ENCODE data around the gene ABLIM1. TPM values are rescaled to one million over a fixed set of nuclear protein-coding genes. Genes with fewer than 3 reads are reported as not detected.

The ABLIM1 gene
- 0.58 TPM for total RNA-seq (2013)
- polyA plus RNA-seq (under 1 TPM; 0.33 to 0.91 (median 0.57) TPM), polyA minus RNA-seq (0.28 and 1.4 TPM in 2 replicates), total RNA-seq (0.56 to 5.6 (median 2.0) reads per million in 11 experiments)

GRCh38 chr10:114658175-114658574, at the start of gene ABLIM1:
Gene ABLIM1 (minus strand): TSS chr10:114658275. CDS start chr10:114658200, 75 bp downstream.
- WGBS (ENCODE audit: insufficient coverage) = no CpG with 5 or more reads among the region's 2 CpGs

GRCh38 chr10:114706458-114707055, 48.5 kb upstream of the ABLIM1 start:
- DNase-seq = no peak
- WGBS (ENCODE audit: insufficient coverage) = no CpG with 5 or more reads among the region's 4 CpGs
- Histone ChIP-seq H3K9me3 (replicated peaks in 1 of 2; ENCODE audit: control insufficient read depth in 1 of 2, insufficient read depth in 1 of 2, low read length in 2 of 2) (no peaks in the 10 kb centered on the region), H3K4me3 (replicated peaks in 1 of 3; ENCODE audit: low read depth in 2 of 3, low read length in 3 of 3) (no peak overlapping the region), H3K4me1 (ENCODE audit: control insufficient read depth in 1 of 2, insufficient read depth in 2 of 2, low read length in 2 of 2) (peaks cover 2 to 11% of the 10 kb centered on the region in 2 donors), H3K9ac (ENCODE audit: insufficient read depth, low read length, poor library complexity, severe bottlenecking) (no peak overlapping the region), H4K20me1 (ENCODE audit: insufficient read depth, low read length) (no peaks in the 10 kb centered on the region), H3K4me2 (replicated peaks; ENCODE audit: extremely low read depth, low read length, poor library complexity, severe bottlenecking) (no peak overlapping the region), H2AFZ (ENCODE audit: insufficient read depth, low read depth, low read length, poor library complexity, severe bottlenecking) (no peak overlapping the region), H3K27ac (ENCODE audit: low read depth in 1 of 2, low read length in 2 of 2) (no peak overlapping the region), H3K79me2 (ENCODE audit: insufficient read depth, low read length) (no peaks in the 10 kb centered on the region), H3K36me3 (replicated peaks in 1 of 2; ENCODE audit: control insufficient read depth in 1 of 2, insufficient read depth in 2 of 2, low read length in 2 of 2) (no peaks in the 10 kb centered on the region), H3K27me3 (ENCODE audit: control insufficient read depth in 2 of 2, insufficient read depth in 2 of 2, low read length in 2 of 2) (no peaks in the 10 kb centered on the region)
- no peak overlapping the region for H3K27ac Mint-ChIP-seq
- no peak overlapping the region for H3K4me3 Mint-ChIP-seq
- H3K9me3 Mint-ChIP-seq = no peaks in the 10 kb centered on the region
- no peak for TF ChIP-seq CTCF (IDR thresholded peaks at IDR 0.05)
- intact Hi-C loops (cut with micrococcal nuclease) = no loop called here
- H3K4me1 Mint-ChIP-seq = peaks cover 15% of the 10 kb centered on the region
- peaks cover 0 to 5% (median 0%) of the 10 kb centered on the region in 3 donors for H3K27me3 Mint-ChIP-seq (ENCODE audit: low read depth in 3 of 3)
- no peaks in the 10 kb centered on the region for H3K36me3 Mint-ChIP-seq

More at GRCh38 chr10:114658175-114658574, at the start of gene ABLIM1:
- intact Hi-C loops (cut with micrococcal nuclease) = no loop called here
- H3K36me3 Mint-ChIP-seq = no peaks in the 10 kb centered on the region
- TF ChIP-seq CTCF (IDR thresholded peaks at IDR 0.05) = no peak
- Histone ChIP-seq H3K4me3 (replicated peaks in 1 of 3; ENCODE audit: low read depth in 2 of 3, low read length in 3 of 3) (no peak within 1 kb of the TSS), H3K9ac (ENCODE audit: insufficient read depth, low read length, poor library complexity, severe bottlenecking) (no peak within 1 kb of the TSS), H3K36me3 (replicated peaks in 1 of 2; ENCODE audit: control insufficient read depth in 1 of 2, insufficient read depth in 2 of 2, low read length in 2 of 2) (no peaks in the 10 kb centered on the region), H2AFZ (ENCODE audit: insufficient read depth, low read depth, low read length, poor library complexity, severe bottlenecking) (no peak within 1 kb of the TSS), H3K4me1 (ENCODE audit: control insufficient read depth in 1 of 2, insufficient read depth in 2 of 2, low read length in 2 of 2) (no peaks in the 10 kb centered on the region), H3K4me2 (replicated peaks; ENCODE audit: extremely low read depth, low read length, poor library complexity, severe bottlenecking) (no peak within 1 kb of the TSS), H3K9me3 (replicated peaks in 1 of 2; ENCODE audit: control insufficient read depth in 1 of 2, insufficient read depth in 1 of 2, low read length in 2 of 2) (no peaks in the 10 kb centered on the region), H3K27ac (ENCODE audit: low read depth in 1 of 2, low read length in 2 of 2) (no peak within 1 kb of the TSS), H3K27me3 (ENCODE audit: control insufficient read depth in 2 of 2, insufficient read depth in 2 of 2, low read length in 2 of 2) (no peaks in the 10 kb centered on the region), H4K20me1 (ENCODE audit: insufficient read depth, low read length) (no peaks in the 10 kb centered on the region), H3K79me2 (ENCODE audit: insufficient read depth, low read length) (no peaks in the 10 kb centered on the region)
- no peaks in the 10 kb centered on the region for H3K27me3 Mint-ChIP-seq (ENCODE audit: low read depth in 3 of 3)
- DNase-seq = no peak
- no peak within 1 kb of the TSS for H3K4me3 Mint-ChIP-seq
- peak within 1 kb of the TSS in 1 of 7 donors; percentile 72 for H3K27ac Mint-ChIP-seq
- H3K9me3 Mint-ChIP-seq = peaks cover 0 to 3% (median 0%) of the 10 kb centered on the region in 7 donors
- peaks cover 2% of the 10 kb centered on the region for H3K4me1 Mint-ChIP-seq

Data from CD14-positive monocyte (primary cell).